MCF 10A (cell line): ENCODE data around the gene SCAMP5. TPM values are rescaled to one million over a fixed set of nuclear protein-coding genes. Genes with fewer than 3 reads are reported as not detected.

Source experiments
- BruUV-seq: library from RNA; stranded (reverse); fragments of 400-500 nt; replicated peaks from 2 replicates; lab custom pipeline; 2021; lab: Mats Ljungman, UMichigan
- CTCF ChIA-PET: fragments of 300-600 bp; sonication (Branson Sonifier 250); formaldehyde crosslinking; extraction: SDS; loops from one replicate; lab custom pipeline; 2021; ENCODE audit warnings: antibody characterized with exemption, inconsistent platforms; lab: Yijun Ruan, JAX
- POLR2A ChIA-PET: fragments of 300-600, 350-650 bp; sonication (Branson Sonifier 250); formaldehyde crosslinking; extraction: SDS; loops from one replicate; lab custom pipeline; 2020; ENCODE audit warnings: antibody characterized with exemption, inconsistent platforms; lab: Yijun Ruan, JAX
- DNase-seq: peaks from one replicate; pipeline ENCODE4 v3.0.0-alpha.2; 2018; ENCODE audit not compliant: unreplicated experiment
- H3K27ac Mint-ChIP-seq: one replicate; pipeline ENCODE4 v1.8.0; 2022; ENCODE audit warnings: mild to moderate bottlenecking, low read depth, mixed read lengths; ENCODE audit not compliant: unreplicated experiment
- H3K27me3 Mint-ChIP-seq: one replicate; pipeline ENCODE4 v1.8.0; 2022; ENCODE audit warnings: mixed read lengths; ENCODE audit not compliant: insufficient read depth, unreplicated experiment
- H3K36me3 Mint-ChIP-seq: one replicate; pipeline ENCODE4 v1.8.0; 2022; ENCODE audit warnings: mild to moderate bottlenecking, moderate library complexity, mixed read lengths; ENCODE audit not compliant: insufficient read depth, unreplicated experiment
- H3K4me1 Mint-ChIP-seq: one replicate; pipeline ENCODE4 v1.8.0; 2022; ENCODE audit warnings: mixed read lengths; ENCODE audit not compliant: insufficient read depth, unreplicated experiment
- H3K4me3 Mint-ChIP-seq: one replicate; pipeline ENCODE4 v1.8.0; 2022; ENCODE audit warnings: mild to moderate bottlenecking, moderate library complexity, mixed read lengths; ENCODE audit not compliant: unreplicated experiment
- H3K9me3 Mint-ChIP-seq: one replicate; pipeline ENCODE4 v1.8.0; 2022; ENCODE audit warnings: mixed read lengths; ENCODE audit not compliant: unreplicated experiment
- CTCF ChIP-seq: fragments of 200-600 bp; IDR thresholded peaks from one replicate; pipeline ENCODE4 v1.8.0; 2022; ENCODE audit warnings: antibody characterized with exemption, mild to moderate bottlenecking; ENCODE audit not compliant: unreplicated experiment
- intact Hi-C: fragments of 100-400 bp; cut with micrococcal nuclease; formaldehyde crosslinking; loops from 2 replicates; pipeline ENCODE4 v1.14.1; 2022
- total RNA-seq: library from RNA; stranded (reverse); gene quantifications from 2 replicates; pipeline ENCODE4 v1.2.3, GENCODE V29; 2022

The SCAMP5 gene
- total RNA-seq, 1 experiment from 2014 or later, result 0.54 TPM

GRCh38 chr15:74956648-74957475 is 38.5 kb upstream of the SCAMP5 start, which contains the start of gene RPP25:
Gene RPP25 (minus strand): TSS chr15:74956772. CDS start chr15:74956583, 189 bp downstream.
- Mint-ChIP-seq H3K36me3 (no peaks in the 10 kb centered on the region), H3K27me3 (no peaks in the 10 kb centered on the region), H3K4me1 (no peaks in the 10 kb centered on the region), H3K4me3 (peak within 1 kb of the TSS; percentile 68), H3K27ac (no peak within 1 kb of the TSS), H3K9me3 (no peaks in the 10 kb centered on the region)
- ChIA-PET POLR2A (interaction anchor here (0.6 to 1.9 kb wide), 10 partner anchors 11 to 342 kb away, joined by 3 to 5 read pairs (median 3); partner anchors contain the start of genes CLK3, CSK, FAM219B and SCAMP5), CTCF (interaction anchor here (0.5 to 1.2 kb wide), 7 partner anchors 56 to 583 kb away, joined by 3 to 7 read pairs (median 4); no protein-coding TSS in a partner anchor)
- intact Hi-C loops, result loop anchor here (10.0 kb wide), 1 partner anchor 582 kb away; no protein-coding TSS in a partner anchor
- BruUV-seq, result no TSS peak
- no peak for TF ChIP-seq CTCF
- DNase-seq, result peak; percentile 76

GRCh38 chr15:74957476-74958035 is 37.8 kb upstream of the SCAMP5 start:
- intact Hi-C loops, result loop anchor here (10.0 kb wide), 1 partner anchor 583 kb away; no protein-coding TSS in a partner anchor
- ChIA-PET CTCF (interaction anchor here (0.6 to 1.3 kb wide), 5 partner anchors 11 to 584 kb away, joined by 3 to 5 read pairs (median 4); no protein-coding TSS in a partner anchor), POLR2A (interaction anchor here (0.6 to 1.9 kb wide), 7 partner anchors 10 to 342 kb away, joined by 3 to 5 read pairs (median 3); partner anchors contain the start of genes CLK3, FAM219B and SCAMP5)
- no peak for DNase-seq
- Mint-ChIP-seq H3K9me3 (no peaks in the 10 kb centered on the region), H3K27ac (no peak overlapping the region), H3K27me3 (no peaks in the 10 kb centered on the region), H3K4me1 (no peaks in the 10 kb centered on the region), H3K36me3 (no peaks in the 10 kb centered on the region), H3K4me3 (peak overlapping the region; percentile 68)
- no peak for TF ChIP-seq CTCF
- no TSS peak for BruUV-seq

GRCh38 chr15:74958320-74958907 is 36.9 kb upstream of the SCAMP5 start:
- peak overlapping the region; percentile 8 for H3K4me3 Mint-ChIP-seq
- POLR2A ChIA-PET, result interaction anchor here (0.6 kb wide), 1 partner anchor 211 kb away, joined by 3 read pairs; no protein-coding TSS in a partner anchor

More at GRCh38 chr15:74958320-74958907, 36.9 kb upstream of the SCAMP5 start:
- no peaks in the 10 kb centered on the region for H3K4me1 Mint-ChIP-seq
- no peaks in the 10 kb centered on the region for H3K36me3 Mint-ChIP-seq
- no peak for DNase-seq
- intact Hi-C loops, result loop anchor here (10.0 kb wide), 1 partner anchor 584 kb away; no protein-coding TSS in a partner anchor
- H3K27ac Mint-ChIP-seq, result no peak overlapping the region
- H3K27me3 Mint-ChIP-seq, result no peaks in the 10 kb centered on the region
- no peak for TF ChIP-seq CTCF
- BruUV-seq, result no TSS peak
- H3K9me3 Mint-ChIP-seq, result no peaks in the 10 kb centered on the region
- CTCF ChIA-PET, result interaction anchor here (0.6 to 1.3 kb wide), 2 partner anchors 12 to 241 kb away, joined by 3 to 4 read pairs; no protein-coding TSS in a partner anchor
